Stimulated activated CD8-positive, alpha-beta memory T cell treated with anti-CD3 and anti-CD28 coated beads, Interleukin-2, amount 100 ng/mL, for 1 hour (primary cell): Measurements from ENCODE around the gene NCDN.
"Not testable (repeated sequence)": the region's sequence is repeated elsewhere in the genome, so short reads cannot be mapped to it uniquely, and the experiment has no call there.

Experiments
- DNase-seq, 2 donors: peaks; one replicate each; pipeline ENCODE4 v3.0.0-alpha.2; 2020; ENCODE audit warnings: low read depth in 2 of 2

Gene NCDN

GRCh38 chr1:35570589-35571137 lies 13.1 kb downstream of the NCDN start:
- DNase-seq: no peak

DNA sequence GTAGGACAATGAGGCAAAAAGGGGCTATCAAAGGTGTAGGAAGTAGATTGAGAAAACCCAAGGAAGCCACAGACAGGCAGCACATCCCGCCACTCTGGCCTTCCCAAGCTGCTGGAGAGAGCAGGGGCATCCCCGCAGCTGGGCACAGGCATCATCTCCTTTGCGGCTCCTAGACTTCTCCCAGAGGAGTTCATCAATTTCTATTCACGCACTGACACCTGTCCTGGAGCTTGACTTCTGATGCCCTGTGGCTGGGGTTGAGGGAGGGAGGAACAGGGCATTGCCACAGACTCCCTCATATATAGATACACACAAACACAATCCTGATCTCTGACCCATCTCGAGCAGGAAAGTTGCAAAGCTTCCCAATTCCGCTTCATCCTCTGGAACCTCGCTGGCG lies 13.7 kb downstream of the NCDN start:
- DNase-seq: no peak

DNA sequence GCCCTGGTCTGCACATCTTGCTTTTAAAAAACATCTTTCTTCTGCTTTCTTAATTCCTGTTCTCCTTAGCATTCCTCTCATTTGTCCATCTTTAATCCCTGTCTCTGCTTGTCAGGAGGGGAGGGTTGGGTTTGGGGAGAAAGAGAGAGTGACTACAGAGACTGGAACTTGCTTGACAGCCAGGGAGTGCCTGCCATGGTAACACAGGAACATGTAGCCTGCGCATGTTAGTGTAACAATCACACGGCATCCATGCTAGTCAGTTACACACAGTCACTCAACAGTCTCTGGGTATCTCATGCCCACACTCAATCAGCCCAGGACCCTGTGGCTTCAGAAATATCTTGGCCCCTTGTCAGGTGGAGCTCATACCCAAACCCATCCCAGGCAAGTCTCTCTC lies 14.7 kb downstream of the NCDN start:
- DNase-seq: no peak

DNA sequence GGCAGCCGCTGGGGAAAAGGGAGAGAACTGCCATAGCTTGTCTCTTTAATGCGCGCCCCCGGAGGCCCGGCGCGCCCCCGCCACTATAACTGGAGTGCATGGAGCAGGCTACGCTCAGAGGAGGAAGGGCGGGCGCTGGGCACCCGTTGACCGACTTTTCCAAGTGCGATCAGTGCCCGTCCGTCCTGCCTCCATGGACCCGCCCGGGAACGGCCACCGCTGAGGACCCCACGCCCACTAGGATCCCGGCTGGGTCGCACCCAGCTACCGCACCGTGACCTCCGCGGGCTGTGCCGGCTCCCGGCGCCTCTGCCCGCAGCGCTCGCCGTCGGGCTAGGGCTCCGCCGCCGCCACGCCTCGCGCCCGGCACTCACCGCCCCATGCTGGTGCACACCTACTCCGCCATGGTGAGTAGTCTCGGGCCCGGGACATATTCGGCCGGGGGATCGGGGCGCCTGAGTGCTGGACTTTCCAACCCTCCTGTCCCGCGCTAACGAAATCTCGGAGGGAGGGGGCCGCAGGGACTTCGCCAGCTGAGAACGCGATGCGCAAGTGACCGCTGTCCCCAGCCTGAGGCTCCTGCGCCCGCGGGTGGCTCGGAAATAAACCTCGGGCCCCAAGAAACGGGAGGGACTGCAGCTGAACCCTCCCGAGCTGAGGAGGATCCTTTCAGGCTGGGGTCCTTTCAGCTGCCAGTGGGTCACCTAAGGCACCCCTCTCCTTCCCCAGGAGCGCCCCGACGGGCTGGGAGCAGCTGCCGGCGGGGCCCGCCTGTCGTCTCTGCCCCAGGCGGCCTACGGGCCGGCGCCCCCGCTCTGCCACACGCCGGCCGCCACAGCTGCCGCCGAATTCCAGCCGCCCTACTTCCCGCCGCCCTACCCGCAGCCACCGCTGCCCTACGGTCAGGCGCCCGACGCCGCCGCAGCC lies 15.9 kb downstream of the NCDN start, which contains the start of gene TFAP2E:
TFAP2E (plus strand) TSS at position 117 of the 927 bp plus-strand sequence; CDS start at position 381, 264 bp downstream.
- DNase-seq: no peak

DNA sequence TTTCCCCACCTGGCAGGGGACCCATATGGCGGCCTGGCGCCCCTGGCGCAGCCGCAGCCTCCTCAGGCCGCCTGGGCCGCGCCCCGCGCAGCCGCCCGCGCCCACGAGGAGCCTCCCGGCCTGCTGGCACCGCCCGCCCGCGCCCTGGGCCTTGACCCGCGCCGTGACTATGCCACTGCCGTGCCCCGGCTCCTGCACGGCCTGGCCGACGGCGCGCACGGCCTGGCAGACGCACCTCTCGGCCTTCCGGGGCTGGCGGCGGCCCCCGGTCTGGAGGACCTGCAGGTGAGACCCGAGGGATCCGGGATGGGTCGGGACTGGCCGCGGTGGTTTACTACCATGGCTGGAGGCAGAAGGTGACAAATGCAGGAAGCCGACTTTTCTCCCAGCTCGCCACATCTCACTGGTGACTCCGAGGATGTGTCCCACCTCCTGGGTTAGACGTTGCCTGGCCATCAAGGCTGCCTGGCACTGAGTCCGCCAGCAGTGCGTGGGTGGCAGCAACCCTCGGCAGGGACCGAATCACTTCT lies 16.6 kb downstream of the NCDN start:
- no peak for DNase-seq

DNA sequence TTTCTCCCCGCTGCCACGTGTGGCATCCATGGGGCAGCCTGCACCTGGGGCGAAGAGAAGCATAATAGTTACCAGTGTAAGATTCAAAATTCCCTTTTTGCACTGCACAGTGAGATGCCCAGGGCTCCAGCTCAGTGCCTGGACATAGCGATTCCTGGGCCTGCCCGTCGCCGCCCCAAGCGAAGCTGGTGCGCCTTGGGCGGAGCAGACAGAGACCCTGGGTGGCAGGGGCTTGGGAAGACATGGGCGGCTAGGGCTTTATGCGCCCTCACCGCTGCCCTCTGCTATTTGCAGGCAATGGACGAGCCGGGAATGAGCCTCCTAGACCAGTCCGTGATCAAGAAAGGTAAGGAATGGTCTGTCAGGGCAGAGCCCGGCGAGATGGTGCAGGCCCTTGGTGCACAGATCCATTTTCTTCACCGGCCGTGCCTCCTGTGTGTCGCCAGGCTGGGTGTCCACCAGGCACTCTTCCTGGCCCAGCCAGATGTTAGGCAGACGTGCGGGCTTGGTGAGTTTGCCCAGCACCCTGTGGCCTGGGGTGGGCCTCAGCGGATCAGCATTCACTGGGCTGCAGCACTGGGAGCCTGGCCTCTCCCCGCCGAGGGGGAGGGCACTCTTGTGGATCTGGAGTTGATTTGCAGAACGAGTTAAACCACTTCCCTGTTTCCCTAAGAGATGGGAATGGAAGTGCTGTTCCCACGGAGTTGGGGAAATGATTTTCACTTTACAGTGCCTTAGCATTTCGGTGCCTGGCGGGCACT lies 17.2 kb downstream of the NCDN start:
- DNase-seq: no peak

GRCh38 chr1:35575416-35575958 lies 17.9 kb downstream of the NCDN start:
- no peak for DNase-seq

DNA sequence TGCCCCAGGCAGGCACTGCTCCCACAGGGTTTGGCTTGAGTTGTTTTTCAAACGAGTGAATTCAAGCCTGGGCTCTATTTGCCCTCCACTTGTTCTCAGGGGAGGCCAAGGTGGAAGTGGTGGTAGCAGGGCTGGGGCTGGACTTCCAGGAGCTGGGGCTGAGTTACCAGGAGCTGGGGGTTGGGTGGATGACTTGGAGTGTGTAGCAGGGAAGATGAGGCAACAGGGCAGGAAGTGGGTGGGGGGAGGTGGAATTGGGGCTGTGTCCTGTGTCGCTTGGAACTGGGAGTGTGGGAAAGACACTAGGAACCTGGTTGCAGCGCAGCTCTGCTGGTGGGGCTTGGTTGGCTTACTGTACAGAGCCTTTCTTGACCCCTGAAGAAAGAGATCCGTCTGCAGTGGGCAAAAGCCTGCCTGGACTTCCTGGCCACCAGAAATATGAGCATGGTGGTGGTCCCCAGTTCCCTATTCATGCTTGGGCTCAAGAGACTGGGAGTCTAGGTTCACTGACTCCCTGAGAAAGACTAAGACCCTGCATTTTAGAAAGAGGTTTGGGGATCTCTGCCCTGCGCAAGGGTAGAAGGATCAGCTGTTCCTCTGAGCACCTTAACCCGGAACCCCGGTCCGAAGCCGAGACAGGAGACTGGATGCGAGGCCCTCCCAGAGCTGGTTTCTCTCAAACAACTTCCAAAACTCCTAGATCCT lies 18.6 kb downstream of the NCDN start:
- DNase-seq: no peak

- DNase-seq: not testable (repeated sequence)
Observed at GRCh38 chr1:35576766-35577070, 19.1 kb downstream of the NCDN start.

DNA sequence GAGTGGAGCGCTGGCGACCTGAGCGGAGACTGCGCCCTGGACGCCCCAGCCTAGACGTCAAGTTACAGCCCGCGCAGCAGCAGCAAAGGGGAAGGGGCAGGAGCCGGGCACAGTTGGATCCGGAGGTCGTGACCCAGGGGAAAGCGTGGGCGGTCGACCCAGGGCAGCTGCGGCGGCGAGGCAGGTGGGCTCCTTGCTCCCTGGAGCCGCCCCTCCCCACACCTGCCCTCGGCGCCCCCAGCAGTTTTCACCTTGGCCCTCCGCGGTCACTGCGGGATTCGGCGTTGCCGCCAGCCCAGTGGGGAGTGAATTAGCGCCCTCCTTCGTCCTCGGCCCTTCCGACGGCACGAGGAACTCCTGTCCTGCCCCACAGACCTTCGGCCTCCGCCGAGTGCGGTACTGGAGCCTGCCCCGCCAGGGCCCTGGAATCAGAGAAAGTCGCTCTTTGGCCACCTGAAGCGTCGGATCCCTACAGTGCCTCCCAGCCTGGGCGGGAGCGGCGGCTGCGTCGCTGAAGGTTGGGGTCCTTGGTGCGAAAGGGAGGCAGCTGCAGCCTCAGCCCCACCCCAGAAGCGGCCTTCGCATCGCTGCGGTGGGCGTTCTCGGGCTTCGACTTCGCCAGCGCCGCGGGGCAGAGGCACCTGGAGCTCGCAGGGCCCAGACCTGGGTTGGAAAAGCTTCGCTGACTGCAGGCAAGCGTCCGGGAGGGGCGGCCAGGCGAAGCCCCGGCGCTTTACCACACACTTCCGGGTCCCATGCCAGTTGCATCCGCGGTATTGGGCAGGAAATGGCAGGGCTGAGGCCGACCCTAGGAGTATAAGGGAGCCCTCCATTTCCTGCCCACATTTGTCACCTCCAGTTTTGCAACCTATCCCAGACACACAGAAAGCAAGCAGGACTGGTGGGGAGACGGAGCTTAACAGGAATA lies 19.7 kb downstream of the NCDN start:
- peak; percentile 29 to 42 for DNase-seq

DNA sequence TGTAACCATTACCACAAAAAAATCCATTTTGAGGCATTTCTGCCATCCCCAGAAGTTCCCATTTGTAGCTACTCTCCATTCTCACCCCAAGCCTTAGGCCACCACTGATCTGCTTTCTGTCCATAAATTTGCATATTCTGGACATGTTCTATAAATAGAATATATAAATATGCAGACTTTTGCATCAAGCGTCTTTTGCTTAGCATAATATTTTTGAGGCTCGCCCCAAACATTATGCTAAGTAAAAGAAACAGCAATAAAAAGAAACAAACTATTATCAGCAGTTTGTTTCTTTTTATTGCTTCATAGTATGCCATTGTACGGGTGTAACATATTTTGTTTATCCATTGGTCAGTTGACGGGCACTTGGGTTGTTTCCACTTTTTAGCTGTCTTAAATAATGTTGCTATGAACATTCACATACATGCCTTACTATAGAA lies 23.4 kb downstream of the NCDN start:
- DNase-seq: no peak

DNA sequence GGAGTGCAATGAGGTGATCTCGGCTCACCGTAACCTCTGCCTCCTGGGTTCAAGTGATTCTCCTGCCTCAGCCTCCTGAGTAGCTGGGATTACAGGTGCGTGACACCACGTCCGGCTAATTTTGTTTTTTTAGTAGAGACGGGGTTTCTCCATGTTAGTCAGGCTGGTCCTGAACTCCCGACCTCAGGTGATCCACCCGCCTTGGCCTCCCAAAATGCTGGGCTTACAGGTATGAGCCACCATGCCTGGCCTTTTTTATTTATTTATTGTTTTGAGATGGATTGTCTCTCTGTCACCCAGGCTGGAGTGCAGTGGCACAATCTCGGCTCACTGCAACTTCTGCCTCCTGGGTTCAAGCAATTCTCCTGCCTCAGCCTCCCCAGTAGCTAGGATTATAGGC lies 24.0 kb downstream of the NCDN start:
- not testable (repeated sequence) for DNase-seq

DNA sequence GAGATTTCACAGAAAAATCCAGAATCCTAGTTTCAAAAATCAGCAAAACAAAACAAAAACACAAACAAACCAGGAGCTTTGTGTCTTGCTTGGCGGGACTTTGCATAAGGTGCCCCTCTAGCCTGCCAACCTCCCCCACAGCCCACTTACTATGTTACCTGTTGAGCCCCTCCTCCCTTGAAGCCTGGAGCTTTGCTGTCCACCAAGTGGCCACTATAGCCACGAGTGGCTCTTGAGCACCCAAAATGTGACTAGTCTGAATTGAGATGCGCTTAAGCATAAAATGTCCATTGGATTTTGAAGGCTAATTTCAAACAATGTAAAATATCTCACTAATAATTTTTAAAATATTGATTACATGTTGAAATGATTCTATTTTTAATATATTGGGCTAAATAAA lies 27.7 kb downstream of the NCDN start:
- no peak for DNase-seq

- not testable (repeated sequence) for DNase-seq
Observed at GRCh38 chr1:35585805-35586204, 28.2 kb downstream of the NCDN start.

GRCh38 chr1:35586808-35587207 lies 29.2 kb downstream of the NCDN start:
- DNase-seq: no peak

DNA sequence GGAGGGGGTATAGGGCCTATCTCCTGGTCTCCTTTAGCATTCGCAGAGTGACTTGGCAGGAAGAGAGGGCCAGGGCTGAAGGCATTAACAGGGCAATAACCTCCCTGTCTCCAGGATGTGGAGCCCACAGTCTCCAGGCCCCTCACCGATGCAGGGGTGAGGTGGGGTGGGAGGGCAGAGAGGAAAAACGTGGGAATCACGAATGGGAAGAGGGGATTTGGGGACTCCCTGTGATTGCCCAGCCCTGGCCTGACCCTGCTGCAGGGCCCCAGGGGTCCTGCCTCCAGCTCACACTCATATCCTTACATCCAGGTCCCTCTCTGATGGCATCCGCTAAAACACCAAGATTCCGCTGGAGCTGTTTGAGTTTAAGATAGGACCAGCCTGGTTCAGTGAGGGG lies 30.1 kb downstream of the NCDN start:
- DNase-seq: no peak

DNA sequence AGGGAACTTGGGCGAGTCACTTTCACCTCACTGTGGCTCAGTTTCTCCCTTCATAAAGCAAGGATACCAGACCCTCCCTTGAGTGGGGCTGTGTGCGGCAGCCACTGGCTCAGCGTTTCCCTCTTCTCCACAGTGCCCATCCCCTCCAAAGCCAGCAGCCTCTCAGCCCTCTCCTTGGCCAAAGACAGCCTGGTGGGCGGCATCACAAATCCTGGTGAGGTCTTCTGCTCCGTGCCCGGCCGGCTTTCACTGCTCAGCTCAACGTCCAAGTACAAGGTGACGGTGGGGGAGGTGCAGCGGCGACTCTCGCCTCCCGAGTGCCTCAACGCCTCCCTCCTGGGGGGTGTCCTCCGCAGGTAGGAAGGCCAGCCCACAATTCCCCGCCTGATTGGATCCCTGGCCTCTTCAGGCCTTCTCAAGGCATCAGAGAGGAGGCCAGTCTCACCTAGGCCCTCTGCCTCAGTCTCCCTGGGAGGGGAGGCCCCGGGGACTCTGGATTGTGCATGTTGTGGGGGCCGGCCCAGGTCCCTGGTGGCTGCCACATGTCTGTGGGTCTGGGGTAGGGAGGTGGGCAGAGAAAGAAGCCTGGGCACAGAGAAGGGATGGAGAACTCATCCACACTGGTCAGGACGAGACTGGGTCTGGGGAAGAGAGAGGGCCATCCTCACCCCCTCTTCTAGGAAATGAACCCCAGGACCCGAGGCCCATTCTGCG lies 30.8 kb downstream of the NCDN start:
- no peak for DNase-seq

DNA sequence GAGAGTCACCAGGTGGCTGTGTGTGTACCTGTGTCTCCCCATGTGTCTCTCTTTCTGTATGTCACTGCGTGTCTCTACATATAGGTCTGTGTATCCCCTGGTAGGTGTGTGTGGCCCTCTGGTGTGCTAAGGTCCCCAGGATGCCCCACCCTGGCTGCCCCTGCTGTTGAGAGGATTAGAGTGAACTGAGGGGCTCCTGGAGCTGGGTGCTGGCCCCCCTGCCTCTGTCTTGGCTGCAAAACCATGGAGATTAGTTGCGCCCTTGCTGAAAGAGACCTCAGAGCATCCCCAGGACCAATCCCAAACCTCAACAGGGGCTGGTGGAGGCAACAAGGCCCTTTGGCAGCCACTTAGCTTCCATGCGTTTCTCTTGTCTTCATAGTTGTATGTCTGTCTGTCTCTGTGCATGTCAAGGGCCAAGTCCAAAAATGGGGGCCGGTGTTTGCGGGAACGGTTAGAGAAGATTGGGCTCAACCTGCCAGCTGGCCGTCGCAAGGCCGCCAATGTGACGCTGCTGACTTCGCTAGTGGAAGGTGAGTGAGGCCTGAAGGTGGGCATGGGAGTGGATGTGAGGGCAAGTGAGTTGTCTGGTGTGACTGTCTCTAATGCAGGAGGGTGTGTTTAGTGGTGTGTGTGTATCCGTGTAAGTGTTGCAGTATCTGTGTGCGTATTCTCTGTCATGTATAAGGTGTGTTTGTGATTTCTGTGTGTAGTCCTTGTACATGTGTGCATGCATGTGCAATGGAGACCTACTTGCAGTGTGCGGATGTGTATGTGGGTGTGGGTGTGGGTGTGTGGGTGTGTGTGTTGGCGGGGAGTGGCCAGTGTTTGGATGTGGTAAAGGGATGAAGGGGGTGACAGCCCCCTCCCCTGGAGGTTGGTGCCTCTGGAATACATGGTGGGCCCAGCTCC lies 32.2 kb downstream of the NCDN start:
- DNase-seq: no peak
